ENCODE data around the gene MED14.

The MED14 gene

GRCh38 chrX:40603446-40603845, 131.9 kb downstream of the MED14 start:
- DNase-seq (ENCODE audit: low spot score), result no peak

Measured in HuH-7.5 (cell line).